HFFc6 (cell line): Measurements from ENCODE around the gene CDK5RAP3. TPM values are rescaled to one million over a fixed set of nuclear protein-coding genes. Genes with fewer than 3 reads are reported as not detected.

ENCODE experiments used
- DNase-seq: peaks from one replicate; pipeline ENCODE4 v3.0.0-alpha.2; 2018
- H3K27ac Mint-ChIP-seq: 2 replicates; pipeline ENCODE4 v1.8.0; 2020; ENCODE audit warnings: mild to moderate bottlenecking, mixed read lengths
- H3K27me3 Mint-ChIP-seq: 2 replicates; pipeline ENCODE4 v1.8.0; 2021; ENCODE audit warnings: mild to moderate bottlenecking, moderate library complexity, mixed read lengths; ENCODE audit not compliant: insufficient read depth
- H3K36me3 Mint-ChIP-seq: 2 replicates; pipeline ENCODE4 v1.8.0; 2021; ENCODE audit warnings: low read depth, mixed read lengths
- H3K4me1 Mint-ChIP-seq: 2 replicates; pipeline ENCODE4 v1.8.0; 2020; ENCODE audit warnings: low read depth, mixed read lengths
- H3K4me3 Mint-ChIP-seq: 2 replicates; pipeline ENCODE4 v1.8.0; 2020; ENCODE audit warnings: mild to moderate bottlenecking, moderate library complexity, mixed read lengths
- H3K9me3 Mint-ChIP-seq: 2 replicates; pipeline ENCODE4 v1.8.0; 2020; ENCODE audit warnings: mild to moderate bottlenecking, mixed read lengths
- total RNA-seq, 6 experiments: library from RNA; stranded (reverse); fragmentation: NEBNext Ultra II Directional; extraction: Animal tissue kit (Norgen Biotek cat#: 25700); gene quantifications; 2 replicates in 1 of 6; 3 replicates in 5 of 6; pipeline ENCODE4 v1.2.3, GENCODE V29; 2021
- TF ChIP-seq, protein P1 (sequence below): fragments of 200-600 bp; sonication (generic); IDR thresholded peaks from 2 replicates; pipeline ENCODE4 v1.5.0; 2021; ENCODE audit warnings: antibody characterized with exemption, mild to moderate bottlenecking

CDK5RAP3 gene
- total RNA-seq, 6 experiments from 2014 or later: 78.4 to 91.3 (median 81.8) TPM

DNA sequence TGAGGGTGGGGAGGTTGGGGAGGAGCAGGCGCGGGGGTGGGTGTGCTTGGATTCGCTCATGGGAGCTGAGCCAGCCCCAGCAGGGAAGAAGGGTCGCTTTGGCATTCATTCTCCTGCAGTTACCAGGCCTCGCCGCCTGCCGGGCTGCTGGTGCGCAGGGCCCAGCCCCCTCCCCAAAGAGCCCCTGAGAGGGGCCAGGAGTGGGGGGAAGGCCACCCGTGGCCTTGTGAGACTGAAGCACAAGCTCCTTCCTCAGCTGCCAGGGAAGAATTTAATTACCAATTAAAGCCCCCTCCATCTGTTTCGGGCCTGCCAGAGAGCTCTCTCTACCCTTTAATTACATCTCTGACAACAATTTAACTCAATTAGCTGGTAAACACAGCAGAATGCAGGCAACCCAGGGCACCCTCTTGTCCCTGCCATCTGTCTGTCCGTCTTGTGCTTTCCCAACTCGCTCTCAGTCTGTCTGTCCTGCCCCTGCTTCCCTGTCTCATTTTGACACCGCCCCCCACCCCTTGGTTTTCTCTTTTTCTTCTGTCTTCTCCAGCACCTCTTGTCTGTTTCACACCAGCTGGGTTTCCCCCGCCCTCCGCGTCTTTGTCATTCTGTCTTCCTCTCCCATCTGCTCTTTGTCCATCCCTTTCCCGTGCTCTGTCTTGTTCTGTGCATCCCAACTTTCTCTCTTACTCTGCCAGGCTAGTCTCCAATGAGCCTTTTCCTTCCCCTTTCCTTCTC lies 32.7 kb downstream of the CDK5RAP3 start:
- TF ChIP-seq, protein P1, sequence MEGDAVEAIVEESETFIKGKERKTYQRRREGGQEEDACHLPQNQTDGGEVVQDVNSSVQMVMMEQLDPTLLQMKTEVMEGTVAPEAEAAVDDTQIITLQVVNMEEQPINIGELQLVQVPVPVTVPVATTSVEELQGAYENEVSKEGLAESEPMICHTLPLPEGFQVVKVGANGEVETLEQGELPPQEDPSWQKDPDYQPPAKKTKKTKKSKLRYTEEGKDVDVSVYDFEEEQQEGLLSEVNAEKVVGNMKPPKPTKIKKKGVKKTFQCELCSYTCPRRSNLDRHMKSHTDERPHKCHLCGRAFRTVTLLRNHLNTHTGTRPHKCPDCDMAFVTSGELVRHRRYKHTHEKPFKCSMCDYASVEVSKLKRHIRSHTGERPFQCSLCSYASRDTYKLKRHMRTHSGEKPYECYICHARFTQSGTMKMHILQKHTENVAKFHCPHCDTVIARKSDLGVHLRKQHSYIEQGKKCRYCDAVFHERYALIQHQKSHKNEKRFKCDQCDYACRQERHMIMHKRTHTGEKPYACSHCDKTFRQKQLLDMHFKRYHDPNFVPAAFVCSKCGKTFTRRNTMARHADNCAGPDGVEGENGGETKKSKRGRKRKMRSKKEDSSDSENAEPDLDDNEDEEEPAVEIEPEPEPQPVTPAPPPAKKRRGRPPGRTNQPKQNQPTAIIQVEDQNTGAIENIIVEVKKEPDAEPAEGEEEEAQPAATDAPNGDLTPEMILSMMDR: no peak
- no peaks in the 10 kb centered on the region for H3K9me3 Mint-ChIP-seq
- peaks cover 2% of the 10 kb centered on the region for H3K27me3 Mint-ChIP-seq
- H3K4me1 Mint-ChIP-seq: peaks cover 57% of the 10 kb centered on the region
- H3K36me3 Mint-ChIP-seq: no peaks in the 10 kb centered on the region
- DNase-seq: no peak
- H3K27ac Mint-ChIP-seq: peak overlapping the region; percentile 98
- no peak overlapping the region for H3K4me3 Mint-ChIP-seq

DNA sequence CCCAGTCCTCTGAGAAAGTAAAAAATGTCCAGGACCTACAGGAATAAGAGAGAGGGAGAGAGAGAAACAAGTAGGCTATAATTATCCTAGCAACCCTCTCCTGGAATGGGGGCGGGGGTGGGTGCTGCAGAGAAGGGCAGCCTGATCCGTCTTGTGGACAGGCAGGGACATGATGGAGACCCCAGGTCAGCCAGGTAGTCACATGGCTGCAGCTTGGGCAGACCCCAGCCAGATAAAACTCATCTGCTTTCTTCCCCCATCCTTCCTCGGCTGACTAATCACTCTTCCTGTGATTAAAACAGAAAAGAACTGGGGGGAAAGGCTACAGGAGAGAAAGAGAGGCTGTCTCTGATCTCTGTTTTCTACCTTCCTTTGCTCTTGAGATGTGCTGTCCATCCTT lies 34.1 kb downstream of the CDK5RAP3 start:
- TF ChIP-seq, protein P1: no peak
- H3K36me3 Mint-ChIP-seq: no peaks in the 10 kb centered on the region
- DNase-seq: no peak
- no peaks in the 10 kb centered on the region for H3K9me3 Mint-ChIP-seq
- H3K27ac Mint-ChIP-seq: peak overlapping the region; percentile 69
- H3K4me3 Mint-ChIP-seq: no peak overlapping the region
- peaks cover 2% of the 10 kb centered on the region for H3K27me3 Mint-ChIP-seq
- peaks cover 49% of the 10 kb centered on the region for H3K4me1 Mint-ChIP-seq

DNA sequence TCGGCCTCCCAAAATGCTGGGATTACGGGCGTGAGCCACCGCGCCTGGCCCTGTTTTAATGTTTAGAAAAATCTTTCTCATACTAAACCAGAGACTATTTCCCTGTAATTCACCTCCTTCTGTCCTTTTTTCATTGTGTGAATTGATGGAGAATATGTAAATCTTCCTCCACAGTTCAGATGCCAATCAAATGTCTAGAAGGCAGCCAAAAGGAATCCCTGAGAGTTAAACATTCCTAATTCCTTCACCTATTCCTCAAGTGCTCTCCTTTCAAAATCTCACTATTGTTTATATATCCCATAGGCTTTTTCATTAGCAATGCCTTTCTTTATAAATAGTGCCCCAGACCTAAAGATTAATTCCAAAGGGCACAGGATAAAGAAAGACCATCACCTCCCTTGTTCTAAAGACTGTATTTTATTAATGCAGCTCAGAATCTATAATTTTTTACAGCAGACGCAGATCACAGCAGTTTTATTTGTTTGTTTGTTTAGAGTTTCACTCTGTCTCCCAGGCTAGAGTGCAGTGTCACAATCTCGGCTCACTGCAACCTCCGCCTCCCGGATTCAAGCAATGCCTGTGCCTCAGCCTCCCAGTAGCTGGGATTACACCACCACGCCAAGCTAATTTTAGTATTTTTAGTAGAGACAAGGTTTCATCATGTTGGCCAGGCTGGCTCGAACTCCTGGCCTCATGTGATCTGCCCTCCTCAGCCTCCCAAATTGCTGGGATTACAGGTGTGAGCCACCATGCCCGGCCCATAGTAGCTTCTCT lies 36.2 kb downstream of the CDK5RAP3 start:
- H3K9me3 Mint-ChIP-seq: no peaks in the 10 kb centered on the region
- no peaks in the 10 kb centered on the region for H3K36me3 Mint-ChIP-seq
- peaks cover 49% of the 10 kb centered on the region for H3K4me1 Mint-ChIP-seq
- TF ChIP-seq, protein P1: no peak
- H3K27ac Mint-ChIP-seq: no peak overlapping the region
- H3K4me3 Mint-ChIP-seq: no peak overlapping the region
- DNase-seq: no peak
- peaks cover 2% of the 10 kb centered on the region for H3K27me3 Mint-ChIP-seq

DNA sequence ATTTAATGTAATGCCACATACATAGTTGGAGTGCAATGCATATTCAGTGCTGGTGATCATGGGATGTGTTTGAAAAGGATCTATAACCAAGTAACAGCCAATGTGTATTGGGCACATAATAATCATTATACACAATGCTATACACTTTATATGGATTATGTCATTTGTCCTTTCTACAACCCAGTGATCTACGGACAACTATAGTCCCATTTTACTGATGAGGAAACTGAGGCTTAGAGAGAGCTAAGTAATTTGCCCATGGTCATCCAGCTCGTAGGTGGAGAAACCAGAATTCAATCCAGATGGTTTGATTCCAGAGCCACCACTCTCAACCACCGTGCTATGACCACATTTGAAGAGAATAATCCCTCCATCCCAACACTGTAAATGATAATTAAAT lies 39.3 kb downstream of the CDK5RAP3 start:
- H3K9me3 Mint-ChIP-seq: no peaks in the 10 kb centered on the region
- TF ChIP-seq, protein P1: no peak
- H3K36me3 Mint-ChIP-seq: no peaks in the 10 kb centered on the region
- H3K4me1 Mint-ChIP-seq: peaks cover 20% of the 10 kb centered on the region
- H3K4me3 Mint-ChIP-seq: no peak overlapping the region
- DNase-seq: no peak
- H3K27me3 Mint-ChIP-seq: peaks cover 7% of the 10 kb centered on the region
- no peak overlapping the region for H3K27ac Mint-ChIP-seq

DNA sequence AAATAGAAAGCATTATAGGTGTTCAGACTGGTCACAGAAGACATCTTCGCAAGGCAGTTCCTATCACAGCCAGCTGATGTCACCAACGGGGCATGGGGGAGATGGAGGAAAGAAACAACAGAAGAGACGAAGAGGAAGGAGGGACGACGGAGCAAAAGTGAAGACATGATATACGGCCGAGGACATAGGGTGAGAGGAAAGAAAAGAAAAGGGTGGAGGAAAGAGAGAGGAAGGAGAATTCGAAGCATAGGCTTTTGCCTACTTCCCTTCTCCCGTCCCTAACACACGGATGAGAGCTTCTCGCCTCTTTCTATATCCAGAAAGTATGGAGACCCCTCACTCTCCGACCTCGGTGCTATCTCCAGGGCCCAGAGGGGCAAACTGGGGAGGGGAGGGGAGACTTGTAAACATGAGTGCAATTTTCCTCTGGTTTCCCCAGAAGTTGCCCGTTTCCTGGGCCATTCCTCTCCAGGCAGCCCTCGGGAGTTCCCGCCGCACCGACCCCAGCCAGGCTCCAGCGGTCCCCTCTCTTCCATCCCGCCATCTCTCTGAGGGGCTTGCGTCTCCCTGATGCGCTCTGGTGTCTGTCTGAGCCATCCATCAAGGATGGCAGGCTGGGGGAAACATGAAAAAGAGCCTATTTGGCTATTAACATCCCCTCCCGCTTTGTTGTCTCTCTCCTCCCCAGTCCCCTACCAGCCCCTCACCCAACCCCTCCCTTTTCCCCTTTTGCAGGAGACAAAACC lies 40.7 kb downstream of the CDK5RAP3 start:
- DNase-seq: peak; percentile 47
- Mint-ChIP-seq H3K4me3 (peak overlapping the region; percentile 75), H3K4me1 (peaks cover 18% of the 10 kb centered on the region), H3K36me3 (no peaks in the 10 kb centered on the region), H3K27ac (peak overlapping the region; percentile 46), H3K9me3 (no peaks in the 10 kb centered on the region), H3K27me3 (peaks cover 8% of the 10 kb centered on the region)
- TF ChIP-seq, protein P1: peak; percentile 69
